Suppressor macrophage treated with lipopolysaccharide for 1 hour (primary cell): ENCODE results near the gene STK16.
"Not testable (repeated sequence)": the region's sequence is repeated elsewhere in the genome, so short reads cannot be mapped to it uniquely, and the experiment has no call there.

ENCODE experiments used
- DNase-seq, 3 donors: peaks; one replicate each; pipeline ENCODE4 v3.0.0-alpha.2; 2020 to 2022

STK16 gene

GRCh38 chr2:219272356-219272755, 27.1 kb downstream of the STK16 start:
- DNase-seq = peak in 2 of 3 donors; percentile 32 to 44

GRCh38 chr2:219272995-219273394, 27.7 kb downstream of the STK16 start:
- peak; percentile 28 to 46 (median 46) for DNase-seq

- DNase-seq = no peak
Measured at GRCh38 chr2:219273937-219274336, 28.7 kb downstream of the STK16 start.

- no peak for DNase-seq
Measured at GRCh38 chr2:219274361-219274921, 29.2 kb downstream of the STK16 start.

GRCh38 chr2:219277703-219278654, 32.7 kb downstream of the STK16 start:
- peak; percentile 71 to 77 (median 76) for DNase-seq

- DNase-seq = no peak
Measured at GRCh38 chr2:219278655-219279150, 33.4 kb downstream of the STK16 start.

- DNase-seq = peak; percentile 100
Measured at GRCh38 chr2:219279151-219279915, 34.1 kb downstream of the STK16 start, which contains the start of gene DNAJB2. DNAJB2 (plus strand) TSS chr2:219279366; CDS start chr2:219279834, 468 bp downstream.

GRCh38 chr2:219279916-219280516, 34.7 kb downstream of the STK16 start:
- no peak for DNase-seq

GRCh38 chr2:219280651-219281050, 35.4 kb downstream of the STK16 start:
- no peak for DNase-seq

- DNase-seq = no peak
Measured at GRCh38 chr2:219281588-219281987, 36.3 kb downstream of the STK16 start.

- no peak for DNase-seq
Measured at GRCh38 chr2:219282375-219282774, 37.1 kb downstream of the STK16 start.

- DNase-seq = no peak
Measured at GRCh38 chr2:219282943-219283581, 37.8 kb downstream of the STK16 start.

- no peak for DNase-seq
Measured at GRCh38 chr2:219284501-219285372, 39.5 kb downstream of the STK16 start.

GRCh38 chr2:219285373-219285735, 40.1 kb downstream of the STK16 start:
- DNase-seq = no peak

- DNase-seq = no peak
Measured at GRCh38 chr2:219285894-219286425, 40.7 kb downstream of the STK16 start.

GRCh38 chr2:219286436-219287115, 41.3 kb downstream of the STK16 start:
- no peak for DNase-seq

GRCh38 chr2:219287116-219287440, 41.8 kb downstream of the STK16 start:
- DNase-seq = not testable (repeated sequence)

- DNase-seq = no peak
Measured at GRCh38 chr2:219287580-219288265, 42.4 kb downstream of the STK16 start.

- no peak for DNase-seq
Measured at GRCh38 chr2:219289195-219289536, 43.9 kb downstream of the STK16 start.
